H1 (cell line): ENCODE results near the gene PINLYP. TPM values are rescaled to one million over a fixed set of nuclear protein-coding genes. Genes with fewer than 3 reads are reported as not detected.
A peak's percentile ranks its signal among the peaks of the same experiment; 100 is the strongest.

Experiments
- CTCF ChIA-PET: fragments of 300-600 bp; sonication (Branson Sonifier 250); formaldehyde crosslinking; loops from one replicate; lab custom pipeline; 2021; ENCODE audit not compliant: partially characterized antibody; lab: Charles Lee
- POLR2A ChIA-PET: fragments of 300-600 bp; sonication (Branson Sonifier 250); formaldehyde crosslinking; loops from one replicate; lab custom pipeline; 2021; ENCODE audit warnings: inconsistent platforms; ENCODE audit not compliant: partially characterized antibody; lab: Charles Lee
- DNase-seq, 2 experiments: peaks; one replicate each; pipeline versions ENCODE4 v3.0.0 to v3.0.0-alpha.2; 2010 to 2022; ENCODE audit warnings: low spot score in 2 of 2, low read depth in 1 of 2, mixed read lengths in 1 of 2
- FAIRE-seq: peaks from 2 replicates; lab custom pipeline; 2011; peaks lifted over from hg19 to GRCh38; lab: Jason Lieb, UNC
- H2AFZ ChIP-seq: 2 replicates; pipeline ENCODE4 v1.8.1; 2012; ENCODE audit warnings: low read length, inconsistent platforms
- H2AK5ac ChIP-seq: 2 replicates; pipeline ENCODE4 v1.6.1; 2013; ENCODE audit warnings: low read depth, low read length
- H2BK120ac ChIP-seq: replicated peaks from 2 replicates; pipeline ENCODE3; 2013; ENCODE audit warnings: low read depth, low read length, inconsistent platforms
- H2BK12ac ChIP-seq: 2 replicates; pipeline ENCODE4 v1.6.1; 2013; ENCODE audit warnings: low read depth, low read length
- H2BK15ac ChIP-seq: 2 replicates; pipeline ENCODE4 v1.6.1; 2013; ENCODE audit warnings: low read length
- H2BK20ac ChIP-seq: 2 replicates; pipeline ENCODE4 v1.6.1; 2013; ENCODE audit warnings: low read length
- H2BK5ac ChIP-seq: 2 replicates; pipeline ENCODE4 v1.6.1; 2013; ENCODE audit warnings: low read depth, low read length
- H3K14ac ChIP-seq: 2 replicates; pipeline ENCODE4 v1.6.1; 2013; ENCODE audit warnings: inconsistent platforms; ENCODE audit not compliant: insufficient read length
- H3K18ac ChIP-seq: 2 replicates; pipeline ENCODE4 v1.6.1; 2013; ENCODE audit warnings: low read length; ENCODE audit errors: extremely low read depth
- H3K23ac ChIP-seq: 2 replicates; pipeline ENCODE4 v1.6.1; 2013; ENCODE audit warnings: inconsistent platforms; ENCODE audit not compliant: insufficient read length
- H3K23me2 ChIP-seq: 2 replicates; pipeline ENCODE4 v1.6.1; 2013; ENCODE audit warnings: low read depth, low read length
- H3K27ac ChIP-seq: 2 replicates; pipeline ENCODE4 v1.6.1; 2011; ENCODE audit warnings: low read depth, low read length, inconsistent platforms
- H3K27me3 ChIP-seq, 4 experiments: replicated peaks in 1 of 4; 1 replicate in 1 of 4; 2 replicates in 3 of 4; pipeline versions ENCODE4 v1.6.1 to v1.8.1; 2011 to 2013; ENCODE audit warnings: low read length in 3 of 4, mild to moderate bottlenecking in 3 of 4, inconsistent platforms in 2 of 4, mixed read lengths in 2 of 4, moderate library complexity in 1 of 4; ENCODE audit not compliant: control insufficient read depth in 3 of 4, insufficient read depth in 3 of 4; ENCODE audit errors: extremely low read depth in 1 of 4
- H3K36me3 ChIP-seq, 4 experiments: 2 replicates each; pipeline versions ENCODE4 v1.6.1 to v1.8.1; 2011 to 2013; ENCODE audit warnings: mild to moderate bottlenecking in 4 of 4, low read length in 3 of 4, moderate library complexity in 2 of 4, control low read depth in 1 of 4, inconsistent platforms in 1 of 4; ENCODE audit not compliant: insufficient read depth in 4 of 4, control insufficient read depth in 2 of 4
- H3K4ac ChIP-seq: replicated peaks from 2 replicates; pipeline ENCODE3; 2013; ENCODE audit warnings: low read length, low read depth, mixed read lengths, inconsistent platforms; ENCODE audit not compliant: insufficient read length
- H3K4me1 ChIP-seq, 4 experiments: replicated peaks in 1 of 4; 1 replicate in 1 of 4; 2 replicates in 3 of 4; pipeline versions ENCODE4 v1.6.1 to v1.8.1; 2011 to 2013; ENCODE audit warnings: low read length in 3 of 4, inconsistent platforms in 2 of 4, mixed read lengths in 1 of 4; ENCODE audit not compliant: insufficient read depth in 4 of 4, control insufficient read depth in 3 of 4
- H3K4me2 ChIP-seq, 2 experiments: 2 replicates each; pipeline versions ENCODE4 v1.6.1 to v1.8.1; 2011 to 2013; ENCODE audit warnings: low read depth in 2 of 2, low read length in 2 of 2, control low read depth in 1 of 2, inconsistent platforms in 1 of 2, mild to moderate bottlenecking in 1 of 2; ENCODE audit not compliant: insufficient read depth in 1 of 2
- H3K4me3 ChIP-seq, 4 experiments: fragments of 200-600, 300-600 bp in 1 of 4; sonication (generic), shearing (Covaris generic), sonication (Bioruptor Twin) in 1 of 4; 2 replicates each; pipeline versions ENCODE4 v1.5.1 to v1.8.1; 2011 to 2016; ENCODE audit warnings: low read length in 4 of 4, low read depth in 3 of 4, control low read depth in 2 of 4, inconsistent platforms in 2 of 4, mild to moderate bottlenecking in 2 of 4, mixed read lengths in 1 of 4, moderate library complexity in 1 of 4; ENCODE audit not compliant: insufficient read depth in 2 of 4; ENCODE audit errors: extremely low read depth in 1 of 4
- H3K56ac ChIP-seq: replicated peaks from 2 replicates; pipeline ENCODE3; 2013; ENCODE audit warnings: low read depth, mild to moderate bottlenecking, mixed read lengths, low read length, inconsistent platforms; ENCODE audit not compliant: insufficient read length
- H3K79me1 ChIP-seq: 2 replicates; pipeline ENCODE4 v1.6.1; 2013; ENCODE audit warnings: low read depth, low read length, control low read depth
- H3K79me2 ChIP-seq, 2 experiments: 2 replicates each; pipeline versions ENCODE4 v1.6.1 to v1.8.1; 2012 to 2013; ENCODE audit warnings: low read length in 2 of 2, mild to moderate bottlenecking in 2 of 2, inconsistent platforms in 1 of 2; ENCODE audit not compliant: insufficient read depth in 2 of 2, control insufficient read depth in 1 of 2
- H3K9ac ChIP-seq, 4 experiments: replicated peaks in 1 of 4; 1 replicate in 1 of 4; 2 replicates in 3 of 4; pipeline versions ENCODE4 v1.6.1 to v1.8.1; 2011 to 2013; ENCODE audit warnings: low read depth in 3 of 4, low read length in 3 of 4, control low read depth in 2 of 4, mild to moderate bottlenecking in 2 of 4, moderate library complexity in 2 of 4, inconsistent platforms in 1 of 4; ENCODE audit errors: extremely low read depth in 1 of 4
- H3K9me3 ChIP-seq, 2 experiments: 2 replicates each; pipeline versions ENCODE4 v1.6.1 to v1.8.1; 2012 to 2013; ENCODE audit warnings: mild to moderate bottlenecking in 2 of 2, moderate library complexity in 2 of 2, control low read depth in 1 of 2, inconsistent platforms in 1 of 2, low read depth in 1 of 2, low read length in 1 of 2, mixed read lengths in 1 of 2; ENCODE audit not compliant: insufficient read depth in 2 of 2
- H4K20me1 ChIP-seq, 2 experiments: replicated peaks in 1 of 2; 2 replicates each; pipeline versions ENCODE3 to v1.8.1; 2011 to 2013; ENCODE audit warnings: inconsistent platforms in 2 of 2, low read length in 2 of 2, mild to moderate bottlenecking in 1 of 2; ENCODE audit not compliant: insufficient read depth in 2 of 2, control insufficient read depth in 1 of 2
- H4K5ac ChIP-seq: 2 replicates; pipeline ENCODE4 v1.6.1; 2013; ENCODE audit warnings: low read length, low read depth, mixed read lengths, inconsistent platforms; ENCODE audit not compliant: insufficient read length
- H4K8ac ChIP-seq: 2 replicates; pipeline ENCODE4 v1.8.0; 2013; ENCODE audit warnings: mild to moderate bottlenecking, moderate library complexity, low read length, inconsistent platforms; ENCODE audit not compliant: insufficient read depth; ENCODE audit errors: extremely low read depth
- H4K91ac ChIP-seq: replicated peaks from 2 replicates; pipeline ENCODE3; 2013; ENCODE audit warnings: low read length, mixed read lengths, inconsistent platforms; ENCODE audit not compliant: insufficient read length
- YY1 ChIP-seq: IDR thresholded peaks from 2 replicates; pipeline ENCODE4 v1.6.1; 2011; ENCODE audit warnings: low read depth, mild to moderate bottlenecking, low read length
- WGBS, 2 experiments: shearing (Covaris generic) in 1 of 2; methylation state at CpG; one replicate each; pipeline versions ENCODE4 v1.1.6 to v1.1.7; 2013 to 2015; ENCODE audit warnings: low lambda C conversion rate in 2 of 2, mixed read lengths in 2 of 2, inconsistent platforms in 1 of 2, low coverage in 1 of 2, missing lambda C conversion rate in 1 of 2; ENCODE audit not compliant: insufficient replicate concordance in 2 of 2, insufficient coverage in 1 of 2, insufficient read length in 1 of 2; ENCODE audit errors: extremely low coverage in 1 of 2, missing lambda C conversion rate in 1 of 2; 5-methylcytosine and 5-hydroxymethylcytosine counted together
- polyA plus RNA-seq, 7 experiments: library from polyadenylated mRNA; depleted of rRNA in 3 of 7; stranded (reverse) in 5 of 7; unstranded in 2 of 7; fragments of >200 nt in 5 of 7; fragments of 200-250 nt in 2 of 7; gene quantifications; 1 replicate in 5 of 7; 2 replicates in 1 of 7; 4 replicates in 1 of 7; pipeline versions ENCODE4 v1.2.1 to v1.2.3, GENCODE V29; 2011 to 2013; ENCODE audit warnings: missing spikeins in 2 of 7, mixed read lengths in 2 of 7
- total RNA-seq: library from RNA; stranded (reverse); fragmentation: NEBNext Ultra II Directional; extraction: Animal tissue kit (Norgen Biotek cat#: 25700); gene quantifications from 2 replicates; pipeline ENCODE4 v1.2.1, GENCODE V29; 2021
- TF ChIP-seq, protein P1 (sequence below), 3 experiments: IDR thresholded peaks; 1 replicate in 2 of 3; 2 replicates in 1 of 3; pipeline versions ENCODE4 v1.5.1 to v1.6.1; 2011; ENCODE audit warnings: low read length in 3 of 3, mild to moderate bottlenecking in 3 of 3, inconsistent platforms in 2 of 3, low read depth in 1 of 3, moderate library complexity in 1 of 3; ENCODE audit not compliant: insufficient read depth in 1 of 3; ENCODE audit errors: control extremely low read depth in 1 of 3

PINLYP gene
- total and polyA plus RNA-seq, 2 of the 8 experiments (the other 6 are each of a cell fraction or from before 2014, with no cell fraction given), result 7.5 to 31.3 TPM

DNA sequence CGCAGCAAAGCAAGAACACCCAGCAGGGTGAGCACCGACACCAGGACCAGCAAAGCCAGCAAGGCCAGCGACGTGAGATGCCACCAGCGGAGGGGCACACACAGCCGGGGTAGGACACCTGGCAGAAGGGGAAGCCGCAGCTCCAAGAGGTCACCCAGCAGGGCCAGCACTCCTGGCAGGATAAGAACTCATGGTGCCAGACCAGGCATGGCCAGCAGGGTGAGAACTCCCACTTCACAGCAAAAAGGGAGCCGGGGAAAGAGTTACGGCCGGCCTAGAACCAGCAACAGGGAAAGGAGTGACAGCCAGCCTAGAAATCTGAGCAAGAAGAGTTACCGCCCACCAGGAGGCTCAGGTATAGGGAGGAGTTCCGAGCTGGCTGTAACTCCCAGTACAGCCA lies 36.8 kb downstream of the PINLYP start:
- Histone ChIP-seq H3K4ac (no peak overlapping the region), H3K9me3 (no peaks in the 10 kb centered on the region; a peak in 1 of 4 replicates), H2BK20ac (no peak overlapping the region), H4K20me1 (peaks cover 0 to 8% of the 10 kb centered on the region in 2 experiments), H3K4me3 (no peak overlapping the region), H3K14ac (no peak overlapping the region), H4K8ac (no peak overlapping the region; the same call in 1 of the 2 replicates), H3K56ac (no peak overlapping the region), H3K79me1 (peaks cover 7% of the 10 kb centered on the region; the same call in 1 of the 2 replicates), H3K4me1 (no peaks in the 10 kb centered on the region), H2BK120ac (no peak overlapping the region), H4K5ac (no peak overlapping the region), H3K27ac (no peak overlapping the region), H4K91ac (no peak overlapping the region), H3K18ac (no peak overlapping the region), H3K23ac (no peak overlapping the region), H3K9ac (no peak overlapping the region), H2AK5ac (no peak overlapping the region), H3K4me2 (no peak overlapping the region), H2BK15ac (no peak overlapping the region), H2BK5ac (no peak overlapping the region), H3K27me3 (no peaks in the 10 kb centered on the region), H3K36me3 (peaks cover 0 to 4% (median 1%) of the 10 kb centered on the region in 4 experiments; a peak in 2 of 8 replicates), H3K23me2 (no peaks in the 10 kb centered on the region), H2AFZ (no peak overlapping the region), H2BK12ac (no peak overlapping the region), H3K79me2 (peaks cover 0 to 9% of the 10 kb centered on the region in 2 experiments; a peak in 2 of 4 replicates)
- ChIA-PET POLR2A (interaction anchor here (1.8 kb wide), 1 partner anchor 12 kb away, joined by 6 read pairs; no protein-coding TSS in a partner anchor), CTCF (interaction anchor here (1.2 to 1.8 kb wide), 2 partner anchors 13 to 26 kb away, joined by 3 to 9 read pairs; no protein-coding TSS in a partner anchor)
- DNase-seq, result no peak
- no peak for FAIRE-seq
- no peak for TF ChIP-seq YY1
- TF ChIP-seq, protein P1, sequence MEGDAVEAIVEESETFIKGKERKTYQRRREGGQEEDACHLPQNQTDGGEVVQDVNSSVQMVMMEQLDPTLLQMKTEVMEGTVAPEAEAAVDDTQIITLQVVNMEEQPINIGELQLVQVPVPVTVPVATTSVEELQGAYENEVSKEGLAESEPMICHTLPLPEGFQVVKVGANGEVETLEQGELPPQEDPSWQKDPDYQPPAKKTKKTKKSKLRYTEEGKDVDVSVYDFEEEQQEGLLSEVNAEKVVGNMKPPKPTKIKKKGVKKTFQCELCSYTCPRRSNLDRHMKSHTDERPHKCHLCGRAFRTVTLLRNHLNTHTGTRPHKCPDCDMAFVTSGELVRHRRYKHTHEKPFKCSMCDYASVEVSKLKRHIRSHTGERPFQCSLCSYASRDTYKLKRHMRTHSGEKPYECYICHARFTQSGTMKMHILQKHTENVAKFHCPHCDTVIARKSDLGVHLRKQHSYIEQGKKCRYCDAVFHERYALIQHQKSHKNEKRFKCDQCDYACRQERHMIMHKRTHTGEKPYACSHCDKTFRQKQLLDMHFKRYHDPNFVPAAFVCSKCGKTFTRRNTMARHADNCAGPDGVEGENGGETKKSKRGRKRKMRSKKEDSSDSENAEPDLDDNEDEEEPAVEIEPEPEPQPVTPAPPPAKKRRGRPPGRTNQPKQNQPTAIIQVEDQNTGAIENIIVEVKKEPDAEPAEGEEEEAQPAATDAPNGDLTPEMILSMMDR (IDR thresholded peaks at IDR 0.05; ENCODE audit: control extremely low read depth in 1 of 3, insufficient read depth in 1 of 3, low read depth in 1 of 3, low read length in 3 of 3), result 0 out of 4 replicates have a peak, but pooled peaks of 1 of the 3 experiments have one; percentile 10
- WGBS, 2 experiments, result 89% methylated on average over 12 of the region's 12 CpGs; no CpG with 5 or more reads in 1 of the 2 experiments
